OCI-M2 (cell line): ENCODE measurements around the gene JPT2.
"Not testable (repeated sequence)": the region's sequence is repeated elsewhere in the genome, so short reads cannot be mapped to it uniquely, and the experiment has no call there.

Experiments used
- DNase-seq: peaks from one replicate; lab custom pipeline; 2025; ENCODE audit not compliant: unreplicated experiment; lab: John Stamatoyannopoulos, UW

Gene JPT2

DNA sequence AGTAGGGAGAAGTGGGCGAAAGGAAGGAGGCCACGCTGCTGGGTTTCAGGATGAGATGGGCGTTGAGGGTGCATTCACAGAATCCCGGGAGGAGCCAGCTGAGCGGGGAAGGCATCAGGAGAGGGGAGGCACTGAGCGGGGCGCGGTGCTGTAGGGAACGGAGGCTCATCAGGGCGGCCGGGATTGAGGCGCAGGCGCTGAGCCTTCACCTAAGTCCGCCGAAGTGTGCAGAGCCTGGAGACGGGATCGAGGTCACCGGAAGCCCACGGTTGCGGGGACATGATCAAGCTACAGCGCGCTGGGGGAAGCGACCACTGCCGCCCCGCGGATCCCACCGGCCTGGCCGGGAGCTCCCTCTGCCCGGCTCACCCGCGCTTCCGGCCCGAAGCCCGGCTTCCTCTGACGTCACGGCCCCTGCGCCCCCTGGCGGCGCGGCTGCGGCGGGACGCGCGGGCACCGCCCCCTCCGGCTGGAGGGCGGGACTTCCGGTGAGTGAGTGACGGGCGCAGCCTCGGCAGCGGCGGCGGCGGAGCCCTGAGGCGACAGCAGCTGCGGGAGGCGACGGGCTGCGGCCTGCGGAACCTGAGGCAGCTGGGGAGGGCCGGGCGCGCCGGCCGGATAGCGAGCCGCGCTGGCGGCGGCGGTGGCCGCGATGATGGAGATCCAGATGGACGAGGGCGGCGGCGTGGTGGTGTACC is 27.8 kb downstream of the JPT2 start, which contains the start of gene MAPK8IP3:
TSS of gene MAPK8IP3 (plus strand) at position 508 of the 698 bp plus-strand sequence. CDS start at position 653, 145 bp downstream.
- DNase-seq = no peak

DNA sequence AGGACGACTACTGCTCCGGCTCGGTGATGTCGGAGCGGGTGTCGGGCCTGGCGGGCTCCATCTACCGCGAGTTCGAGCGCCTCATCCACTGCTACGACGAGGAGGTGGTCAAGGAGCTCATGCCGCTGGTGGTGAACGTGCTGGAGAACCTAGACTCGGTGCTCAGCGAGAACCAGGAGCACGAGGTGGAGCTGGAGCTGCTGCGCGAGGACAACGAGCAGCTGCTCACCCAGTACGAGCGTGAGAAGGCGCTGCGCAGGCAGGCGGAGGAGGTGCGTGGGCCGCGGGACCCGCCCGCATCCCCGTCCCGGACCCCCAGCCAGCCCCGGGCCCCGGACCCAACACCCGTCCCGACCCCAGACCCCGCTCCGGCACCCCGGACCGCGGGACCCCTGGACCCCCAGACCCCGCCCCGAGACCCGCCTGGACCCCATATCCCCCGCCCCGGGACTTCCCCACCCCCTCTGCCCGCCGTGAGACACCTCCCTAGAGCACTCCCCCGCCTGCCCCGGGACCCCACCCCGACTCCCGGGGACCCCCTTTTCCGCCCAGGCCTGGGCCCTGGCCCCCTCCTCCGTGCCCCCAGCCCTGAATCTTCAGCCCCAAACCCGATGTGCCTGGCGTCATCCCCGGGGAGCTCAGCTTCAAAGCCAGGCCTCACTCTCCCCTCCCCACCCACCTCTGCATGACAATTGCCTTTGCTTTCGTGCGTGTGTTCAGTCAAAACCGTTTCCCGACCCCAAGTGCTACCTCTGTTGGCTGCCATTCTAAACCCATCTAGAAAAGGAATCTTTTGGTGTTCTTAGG is 28.5 kb downstream of the JPT2 start:
- no peak for DNase-seq

DNA sequence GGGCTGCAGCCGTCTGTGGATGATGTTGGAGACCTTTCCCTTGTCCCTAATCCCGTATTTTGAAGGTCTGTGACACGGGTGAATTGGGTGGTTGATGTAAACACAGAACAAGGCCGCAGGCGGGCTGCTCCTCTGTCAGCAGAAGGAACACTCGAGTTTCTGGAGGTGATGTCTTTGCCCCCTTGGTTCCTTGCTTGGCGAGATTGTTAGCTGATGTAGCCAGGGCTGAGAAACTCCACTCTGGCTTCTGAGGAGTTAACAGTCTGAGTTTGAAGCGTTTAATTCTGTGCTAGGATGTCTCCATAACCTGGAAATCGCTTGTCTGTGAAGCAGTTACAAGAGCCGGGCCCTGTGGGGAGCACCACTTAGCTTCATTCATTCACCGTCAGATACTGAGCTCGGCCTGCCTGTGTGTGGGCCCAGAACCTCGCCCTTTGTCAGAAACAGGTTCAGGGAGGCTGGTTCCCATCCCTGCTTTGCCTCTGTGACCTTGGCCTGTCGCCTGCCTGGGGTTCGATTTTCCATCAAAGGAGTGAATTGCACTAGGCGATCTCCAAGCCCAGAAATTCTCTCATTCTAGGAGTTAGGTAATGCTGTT is 29.2 kb downstream of the JPT2 start:
- DNase-seq = no peak

DNA sequence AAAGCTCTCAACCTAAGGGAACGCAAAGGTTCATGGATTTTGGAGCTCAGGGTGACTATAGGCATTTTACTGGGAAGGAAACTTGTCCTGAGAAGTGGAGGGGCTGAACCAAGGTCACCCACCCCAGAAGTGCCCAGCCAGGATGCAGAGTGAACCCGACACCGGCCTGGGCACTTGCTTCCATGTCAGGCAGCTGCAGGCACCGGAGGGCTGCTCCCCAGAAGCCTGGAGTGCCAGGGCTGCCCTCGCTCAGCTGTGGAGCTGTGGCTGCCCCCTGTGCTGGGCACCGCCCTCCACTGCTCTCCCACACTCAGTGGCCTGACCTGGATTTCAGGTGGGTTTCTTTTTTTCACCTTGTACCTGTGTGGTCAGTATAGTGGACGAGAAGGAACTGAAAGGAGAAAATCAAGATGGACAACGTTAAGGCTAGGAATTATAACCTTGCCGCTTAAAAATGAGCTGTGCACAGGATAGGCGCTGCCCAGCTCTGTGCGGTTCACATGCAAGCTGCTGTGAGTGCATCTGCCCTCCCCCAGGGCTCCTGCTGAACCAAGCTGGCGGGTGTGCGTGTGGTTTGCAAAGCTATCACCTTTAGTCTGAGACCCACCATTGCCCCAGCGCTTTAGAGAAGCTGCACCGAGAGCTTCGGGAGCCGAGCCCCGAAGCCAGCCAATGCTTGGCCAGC is 30.1 kb downstream of the JPT2 start:
- no peak for DNase-seq

DNA sequence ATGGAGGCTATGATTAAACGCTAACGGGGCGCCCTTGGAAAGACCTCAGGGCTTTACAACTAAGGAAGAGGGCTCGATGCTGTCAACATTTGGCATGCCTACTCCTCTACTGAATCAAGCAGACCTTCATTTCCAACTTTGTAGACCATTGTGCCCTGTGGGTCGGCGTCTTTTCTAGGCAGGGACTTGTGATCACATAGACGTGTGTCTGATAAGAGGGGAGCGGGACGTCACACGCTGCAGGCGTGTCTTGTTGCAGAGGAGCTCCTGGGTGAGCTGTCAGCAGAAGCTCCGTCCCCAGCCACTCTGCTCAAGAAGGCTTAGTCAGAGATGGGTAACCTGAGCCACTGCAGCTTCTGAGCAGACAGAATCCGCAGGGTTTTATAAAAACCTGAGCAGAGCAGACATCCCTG is 30.7 kb downstream of the JPT2 start:
- DNase-seq = no peak

DNA sequence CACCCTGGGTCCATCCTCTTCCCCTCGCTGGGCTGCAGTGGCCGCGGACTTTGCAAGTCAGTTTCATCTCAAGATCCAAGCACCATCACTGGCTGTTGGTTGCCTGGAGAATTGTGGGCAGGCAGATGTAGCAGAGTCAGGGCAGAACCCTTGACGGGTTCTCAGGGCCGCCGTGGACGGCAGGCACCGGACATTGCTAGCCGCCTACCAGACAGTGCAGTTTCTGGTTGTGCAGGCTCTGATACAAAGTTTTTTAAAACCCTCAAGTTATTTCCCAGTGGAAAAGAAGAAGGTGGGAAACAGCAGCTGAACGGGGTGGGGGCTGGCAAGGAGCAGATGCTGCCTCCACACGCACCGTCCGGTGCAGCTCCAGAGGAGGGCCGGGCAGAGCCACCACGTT is 31.3 kb downstream of the JPT2 start:
- no peak for DNase-seq

DNA sequence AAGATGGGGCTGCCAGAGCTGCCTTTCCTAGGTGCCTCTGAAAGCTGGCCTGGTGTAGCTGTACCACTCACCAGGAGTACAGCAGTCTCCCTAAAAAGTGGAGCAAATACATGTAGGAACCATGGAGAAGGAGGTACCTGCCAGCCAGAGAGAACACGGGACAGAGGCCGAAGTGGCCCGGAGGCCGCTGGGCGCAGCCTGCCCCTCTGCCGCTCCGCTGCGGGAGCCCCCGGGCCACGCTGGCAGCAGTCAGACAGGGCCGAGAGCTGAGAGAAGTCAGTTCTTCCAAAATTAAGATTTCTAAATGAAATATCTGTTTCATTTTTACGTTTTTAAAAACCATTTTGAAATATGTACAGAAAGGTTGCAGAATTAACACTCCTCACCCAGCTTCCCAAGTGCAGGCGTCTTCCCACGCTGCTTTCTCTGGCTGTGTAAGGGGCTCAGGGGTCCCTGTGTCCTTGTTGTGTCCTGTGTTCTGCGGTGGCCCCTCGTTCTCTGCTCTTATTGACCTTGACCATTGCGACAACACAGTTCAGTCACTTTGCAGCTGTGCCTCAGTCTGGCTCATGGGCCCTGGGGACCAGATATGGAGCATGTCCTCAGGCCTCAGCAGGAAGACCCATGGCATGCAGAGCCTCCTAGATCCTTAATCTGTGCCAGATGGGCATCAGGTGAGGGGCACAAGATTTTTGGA is 32.9 kb downstream of the JPT2 start:
- no peak for DNase-seq

DNA sequence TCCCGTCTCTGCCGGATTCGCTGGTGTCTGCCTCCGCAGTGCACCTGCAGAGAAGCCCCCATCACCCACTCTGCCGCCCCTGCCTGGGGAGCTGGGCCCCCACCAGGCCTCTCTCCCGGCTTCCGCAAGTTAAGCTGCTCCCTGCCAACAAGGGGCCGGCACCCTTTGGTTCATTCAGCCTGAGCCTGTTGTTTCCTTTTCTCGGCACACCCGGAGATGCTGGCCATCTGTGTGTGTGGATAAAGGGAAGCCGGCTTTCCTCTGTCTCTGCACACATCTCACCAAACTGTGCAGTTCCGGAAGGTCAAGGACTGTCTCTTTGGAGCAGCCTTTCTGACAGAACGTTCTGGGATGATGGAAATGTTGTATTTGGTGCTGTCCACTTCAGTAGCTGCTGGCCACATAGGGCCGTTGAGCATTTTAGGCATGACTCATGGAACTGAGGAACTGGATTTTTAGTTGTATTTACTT is 34.7 kb downstream of the JPT2 start:
- DNase-seq = no peak

DNA sequence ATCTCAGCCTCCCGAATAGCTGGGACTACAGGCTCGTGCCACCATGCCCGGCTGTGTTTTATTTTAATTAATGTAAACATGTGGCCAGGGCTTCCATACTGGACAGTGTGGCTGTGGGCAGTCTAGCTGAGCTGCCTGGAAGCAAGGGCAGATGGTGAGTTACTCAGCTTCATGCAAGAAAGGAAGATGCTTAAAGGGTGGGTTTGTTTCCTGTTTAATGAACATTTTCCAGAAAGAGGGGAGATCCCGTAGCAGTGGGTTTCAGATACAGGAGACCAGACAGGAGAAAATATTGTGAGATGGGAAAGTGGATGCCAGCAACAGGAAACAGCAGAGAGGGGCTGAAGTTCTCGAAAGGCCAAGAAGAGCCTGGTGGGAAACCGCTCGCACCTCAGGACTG is 35.3 kb downstream of the JPT2 start:
- DNase-seq = no peak

DNA sequence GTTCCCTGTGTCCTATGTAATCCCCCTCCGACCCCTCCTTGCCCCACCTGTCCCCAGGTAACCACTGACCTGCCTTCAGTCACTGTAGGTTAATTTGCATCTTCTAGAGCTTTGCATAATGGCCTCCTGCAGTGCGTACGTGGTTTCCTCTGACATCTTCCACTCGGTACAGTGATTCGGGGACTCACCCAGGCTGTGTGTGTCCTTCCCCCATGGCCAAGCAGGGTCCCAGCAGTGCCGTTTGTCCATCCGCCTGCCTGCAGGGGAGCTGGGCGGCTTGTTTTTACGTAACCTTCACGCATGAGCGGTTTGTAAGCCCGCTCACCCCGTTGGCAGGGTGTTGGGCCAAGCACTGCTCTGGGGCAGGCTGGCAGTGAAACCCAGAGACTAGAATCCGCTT is 35.9 kb downstream of the JPT2 start:
- DNase-seq = no peak

DNA sequence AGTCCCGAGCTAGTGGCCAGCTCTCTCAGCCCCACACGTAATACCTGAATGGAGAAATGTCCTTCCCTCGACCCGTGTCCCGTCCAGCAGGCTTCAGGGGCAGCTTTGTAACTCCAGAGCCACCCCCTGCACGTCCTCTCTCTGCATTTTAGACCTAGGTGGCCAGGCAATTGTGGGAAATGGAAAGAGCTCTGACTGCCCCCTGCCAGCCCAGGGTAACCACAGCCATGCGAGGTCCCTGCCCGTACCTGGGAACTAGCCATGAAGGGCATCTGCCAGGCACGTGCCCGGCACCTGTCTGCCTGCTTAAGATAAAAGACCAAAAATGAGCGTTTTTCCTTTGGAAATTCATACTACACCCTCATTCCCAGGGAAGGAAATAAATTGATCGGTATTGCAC is 37.1 kb downstream of the JPT2 start:
- no peak for DNase-seq

DNA sequence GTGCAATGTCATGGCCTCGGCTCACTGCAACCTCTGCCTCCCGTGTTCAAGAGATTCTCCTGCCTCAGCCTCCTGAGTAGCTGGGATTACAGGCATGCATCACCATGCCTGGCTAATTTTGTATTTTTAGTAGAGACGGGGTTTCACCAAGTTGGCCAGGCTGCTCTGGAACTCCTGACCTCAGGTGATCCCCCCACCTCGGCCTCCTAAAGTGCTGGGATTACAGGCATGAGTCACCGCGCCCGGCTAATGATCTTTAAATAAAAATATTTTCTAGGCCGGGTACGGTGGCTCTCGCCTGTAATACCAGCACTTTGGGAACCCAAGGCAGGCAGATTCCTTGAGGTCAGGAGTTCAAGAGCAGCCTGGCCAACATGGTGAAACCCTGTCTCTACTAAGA is 40.2 kb downstream of the JPT2 start:
- DNase-seq = not testable (repeated sequence)

DNA sequence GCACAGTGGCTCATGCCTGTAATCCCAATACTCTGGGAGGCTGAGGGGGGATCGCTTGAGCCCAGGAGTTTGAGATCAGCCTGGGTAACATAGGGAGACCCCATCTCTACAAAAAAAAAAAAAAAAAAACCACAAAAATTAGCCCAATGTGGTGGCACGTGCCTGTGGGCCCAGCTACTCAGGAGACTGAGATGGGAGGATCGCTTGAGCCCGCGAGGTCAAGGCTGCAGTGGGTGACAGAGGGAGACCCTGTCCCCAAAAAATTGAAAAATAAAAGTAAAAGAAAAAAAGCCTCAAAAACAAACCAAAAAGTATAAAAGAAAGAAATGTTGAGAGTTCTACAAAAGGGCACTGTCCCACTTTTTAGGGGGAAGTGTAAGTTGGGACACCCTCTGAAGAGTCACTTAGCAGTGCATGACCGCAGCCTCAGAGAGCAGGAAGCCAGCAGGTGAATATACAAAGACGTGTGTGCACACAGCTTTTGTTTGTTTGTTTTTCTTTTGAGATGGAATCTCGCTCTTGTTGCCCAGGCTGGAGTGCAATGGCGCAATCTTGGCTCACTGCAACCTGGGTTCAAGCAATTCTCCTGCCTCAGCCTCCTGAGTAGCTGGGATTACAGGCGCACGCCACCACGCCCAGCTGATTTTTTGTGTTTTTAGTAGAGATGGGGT is 41.6 kb downstream of the JPT2 start:
- not testable (repeated sequence) for DNase-seq

DNA sequence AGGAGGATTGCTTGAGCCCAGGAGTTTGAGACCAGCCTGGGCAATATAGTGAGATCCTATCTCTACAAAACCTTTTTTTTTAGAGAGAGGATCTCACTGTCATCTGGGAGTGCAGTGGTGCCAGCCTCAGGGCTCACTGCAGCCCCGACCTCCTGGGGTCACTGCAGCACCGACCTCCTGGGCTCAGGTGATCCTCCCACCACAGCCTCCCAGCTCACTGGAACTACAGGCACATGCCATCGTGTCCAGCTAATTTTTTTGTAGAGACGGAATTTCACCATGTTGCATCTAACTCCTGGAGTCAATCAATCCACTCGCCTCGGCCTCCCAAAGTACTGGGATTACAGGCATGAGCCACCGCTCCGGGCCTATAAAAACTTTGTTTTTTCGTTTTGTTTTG is 43.3 kb downstream of the JPT2 start:
- DNase-seq = no peak

DNA sequence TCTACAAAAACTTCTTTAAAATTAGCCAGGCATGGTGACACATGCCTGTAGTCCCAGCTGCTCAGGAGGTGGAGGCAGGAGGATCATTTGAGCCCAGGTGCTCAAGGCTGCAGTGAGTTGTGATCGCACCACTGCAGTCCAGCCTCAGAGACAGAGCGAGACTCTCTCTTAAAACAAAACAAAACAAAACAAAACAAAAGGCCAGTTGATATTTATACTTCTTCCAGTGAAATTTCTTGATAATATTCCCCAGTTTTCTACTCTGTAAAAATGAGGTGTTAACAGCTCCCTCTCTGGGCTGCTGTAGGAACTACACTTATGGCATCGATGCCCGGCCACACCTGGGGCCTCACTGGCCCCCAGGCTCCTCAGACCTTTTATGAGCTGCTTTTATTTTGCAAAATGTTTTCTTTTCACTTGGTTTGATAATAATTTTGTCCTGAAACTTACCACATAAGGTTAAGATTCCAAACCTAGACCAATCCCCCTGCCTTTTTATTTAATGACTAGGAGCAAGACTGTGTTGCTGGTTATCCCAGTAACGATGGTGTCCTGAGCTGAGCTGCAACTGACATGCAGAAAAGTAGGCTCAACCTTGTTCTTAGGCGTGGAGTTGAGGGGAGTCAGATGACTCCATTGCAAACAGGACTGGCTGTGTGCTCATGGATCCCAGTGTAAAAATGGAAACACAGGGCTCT is 45.5 kb downstream of the JPT2 start:
- no peak for DNase-seq

DNA sequence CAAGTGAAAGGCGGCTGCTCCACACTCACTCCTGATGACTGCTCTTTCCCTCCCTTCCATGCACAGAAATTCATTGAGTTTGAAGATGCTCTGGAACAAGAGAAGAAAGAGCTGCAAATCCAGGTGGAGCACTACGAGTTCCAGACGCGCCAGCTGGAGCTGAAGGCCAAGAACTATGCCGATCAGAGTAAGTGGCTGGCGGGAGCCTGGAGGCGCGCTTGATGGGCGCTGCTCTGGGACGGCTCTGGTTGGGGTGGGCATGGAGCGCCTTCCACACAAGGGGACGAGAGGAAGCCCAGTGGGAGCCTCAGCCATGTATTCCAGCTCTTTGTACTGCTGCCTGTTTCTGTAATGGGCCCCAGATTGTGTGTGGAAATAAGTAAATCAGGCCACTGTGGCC is 46.4 kb downstream of the JPT2 start:
- DNase-seq = no peak

DNA sequence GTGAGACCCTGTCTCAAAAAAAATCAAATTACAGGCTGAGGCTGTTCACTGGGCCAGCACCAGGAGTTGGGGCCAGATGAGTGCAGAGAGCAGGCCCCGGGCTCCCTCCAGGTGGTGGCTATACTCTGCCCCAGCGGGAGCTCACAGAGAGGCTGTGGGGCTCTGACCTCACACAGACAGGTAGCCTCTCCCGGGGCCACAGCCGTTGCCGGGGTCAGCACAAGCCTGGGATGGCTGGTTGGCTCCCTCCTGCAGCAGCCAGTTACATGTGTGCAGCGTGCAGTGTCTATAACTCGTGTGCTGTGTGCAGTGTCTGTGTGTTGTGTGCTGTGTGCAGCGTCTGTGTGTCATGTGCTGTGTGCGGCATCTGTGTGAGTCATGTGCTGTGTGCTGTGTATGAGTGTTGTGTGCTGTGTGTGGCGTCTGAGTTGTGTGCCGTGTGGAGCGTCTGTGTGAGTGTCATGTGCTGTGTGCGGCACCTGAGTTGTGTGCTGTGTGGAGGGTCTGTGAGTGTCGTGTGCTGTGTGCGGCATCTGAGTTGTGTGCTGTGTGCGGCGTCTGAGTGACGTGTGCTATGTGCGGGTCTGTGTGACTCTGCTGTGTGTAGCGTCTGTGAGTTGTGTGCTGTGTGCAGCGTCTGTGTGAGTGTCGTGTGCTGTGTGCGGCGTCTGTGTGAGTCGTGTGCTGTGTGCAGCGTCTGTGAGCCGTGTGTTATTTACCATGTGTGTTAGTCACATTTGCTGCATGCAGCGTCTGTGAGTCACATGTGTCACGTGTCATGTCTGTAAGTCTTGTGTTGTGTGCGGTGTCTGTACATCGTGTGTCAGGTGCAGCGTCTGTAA is 48.8 kb downstream of the JPT2 start:
- no peak for DNase-seq
